Activated CD4-positive, alpha-beta T cell treated with anti-CD3 and anti-CD28 coated beads for 24 hours (primary cell): ENCODE measurements around the gene PDE9A.

Experiments
- DNase-seq, 2 donors: peaks; one replicate each; pipeline ENCODE4 v3.0.0-alpha.2; 2020; ENCODE audit warnings: low read depth in 2 of 2

Gene PDE9A

DNA sequence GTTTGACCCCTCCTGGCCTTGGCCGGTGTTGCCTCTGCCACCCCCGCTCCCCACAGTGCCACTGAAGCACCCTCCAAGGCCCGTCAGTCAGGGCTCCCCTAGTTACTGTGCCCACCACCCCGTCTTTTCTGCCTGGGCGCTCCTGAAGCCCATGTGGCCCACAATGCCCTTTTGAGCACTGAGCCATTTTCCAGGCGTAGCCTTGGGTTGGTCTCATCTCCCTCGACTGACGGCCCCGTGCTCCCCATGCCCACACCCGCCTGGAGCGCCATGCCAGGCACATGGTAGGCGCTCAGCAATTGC lies 118.0 kb downstream of the PDE9A start:
- DNase-seq: no peak

DNA sequence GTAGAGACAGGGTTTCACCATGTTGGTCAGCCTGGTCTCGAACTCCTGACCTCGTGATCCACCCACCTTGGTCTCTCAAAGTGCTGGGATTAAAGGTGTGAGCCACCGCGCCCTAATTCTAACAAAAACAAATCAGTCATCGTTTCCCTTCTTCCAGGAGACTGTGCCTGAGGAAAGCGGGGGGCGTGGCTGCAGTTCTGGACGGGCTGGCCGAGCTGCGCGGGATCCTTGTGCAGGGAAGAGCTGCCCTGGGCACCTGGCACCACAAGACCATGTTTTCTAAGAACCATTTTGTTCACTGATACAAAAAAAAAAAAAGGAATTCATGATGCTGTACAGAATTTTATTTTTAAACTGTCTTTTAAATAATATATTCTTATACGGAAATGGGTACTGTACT lies 121.7 kb downstream of the PDE9A start:
- DNase-seq: no peak

DNA sequence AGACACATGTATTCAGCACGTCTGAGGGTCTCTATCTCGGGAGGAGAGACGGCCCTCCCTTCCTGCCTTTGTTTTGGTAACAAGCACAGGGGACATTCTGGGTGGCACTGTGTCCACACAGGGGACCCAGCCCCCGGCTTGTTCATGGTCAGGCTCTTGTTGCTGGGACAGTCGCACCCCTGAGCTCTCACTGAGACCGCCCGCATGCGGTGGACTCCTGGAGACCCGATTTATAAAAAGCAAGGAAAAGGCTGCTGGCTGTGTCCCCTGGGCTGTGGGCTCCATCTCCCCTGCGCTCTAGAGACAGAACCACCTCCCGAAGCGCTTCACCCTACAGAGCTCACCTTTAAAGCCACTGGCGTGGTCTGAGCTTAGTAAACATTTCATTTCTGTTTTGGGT lies 122.5 kb downstream of the PDE9A start:
- no peak for DNase-seq

DNA sequence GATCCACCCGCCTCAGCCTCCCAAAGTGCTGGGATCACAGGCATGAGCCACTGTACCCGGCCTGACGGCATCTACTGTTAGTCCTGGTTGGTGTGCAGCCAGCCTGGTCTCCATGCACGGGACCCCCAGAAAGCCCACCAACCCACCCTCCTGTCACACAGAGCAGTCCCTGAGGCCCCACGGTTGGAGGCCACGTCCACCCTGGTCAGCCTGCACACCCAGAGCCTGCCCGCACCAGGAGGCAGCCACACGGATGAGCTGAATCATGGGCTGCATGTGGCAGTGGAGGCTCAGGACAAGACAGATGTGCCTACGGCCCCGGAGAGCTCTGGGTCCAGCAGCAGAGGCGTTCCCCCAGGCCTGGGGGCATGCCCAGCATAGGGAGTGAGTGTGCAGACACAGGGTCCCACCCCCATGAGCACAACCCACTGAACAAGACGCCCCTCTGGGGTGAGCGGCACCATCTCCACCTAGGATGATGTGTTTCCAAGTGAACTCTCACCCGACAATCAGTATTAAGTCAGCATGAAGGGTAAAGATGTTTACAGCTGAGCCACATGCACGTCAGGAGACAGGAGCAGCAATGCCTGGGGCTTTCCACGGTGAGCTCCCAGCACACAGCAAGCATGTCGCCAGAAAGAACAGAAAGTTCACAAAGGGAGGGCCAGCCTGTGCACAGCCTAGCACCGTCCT lies 123.8 kb downstream of the PDE9A start:
- DNase-seq: no peak

DNA sequence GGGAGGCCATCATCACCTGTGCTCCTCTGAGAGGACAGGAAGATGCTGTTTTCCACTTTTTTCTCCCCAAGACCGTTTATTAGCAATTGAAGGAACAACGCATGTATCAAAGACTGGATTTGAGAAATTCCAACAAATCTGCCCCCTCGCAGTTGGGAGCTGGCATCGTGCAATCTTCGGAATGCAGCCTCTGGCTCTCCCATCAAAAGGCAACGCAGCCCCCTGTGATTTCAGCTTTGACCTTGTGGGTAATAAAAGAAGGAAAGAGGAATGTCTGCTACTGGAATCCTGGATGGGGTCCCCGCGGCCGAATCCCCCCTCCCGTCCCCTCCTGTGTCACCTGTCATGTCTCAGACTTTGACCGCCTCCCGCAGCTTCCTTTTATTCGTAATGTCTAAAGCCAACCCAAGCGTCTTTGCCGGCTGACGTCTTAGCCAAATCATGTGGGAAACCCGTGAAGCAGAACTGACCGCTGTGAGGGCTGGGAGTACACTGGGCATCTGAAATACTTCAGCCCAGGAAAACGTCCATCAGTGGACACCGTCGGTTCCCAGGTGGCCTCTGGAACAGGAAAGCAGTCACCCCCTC lies 124.4 kb downstream of the PDE9A start:
- DNase-seq: no peak

DNA sequence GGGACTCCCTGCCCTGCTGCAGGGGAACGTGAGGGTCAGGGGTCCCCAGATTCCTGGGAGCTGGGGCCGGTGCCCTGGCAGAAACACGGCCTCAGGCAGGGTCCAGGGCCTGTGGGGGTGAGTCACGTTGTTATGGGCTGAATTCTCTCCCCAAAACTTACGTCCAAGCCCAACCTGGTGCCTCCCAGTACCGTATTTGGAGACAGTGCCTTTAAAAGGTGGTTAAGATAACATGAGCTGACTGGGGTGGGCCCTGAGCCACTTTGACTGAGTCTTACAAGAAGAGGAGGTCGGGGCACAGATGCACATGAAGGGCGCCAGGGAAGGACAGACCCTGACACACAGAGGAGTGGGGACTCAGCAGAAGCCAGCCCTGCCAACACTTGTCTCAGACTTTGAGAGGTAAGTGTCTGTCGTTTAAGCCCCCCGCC lies 126.0 kb downstream of the PDE9A start:
- no peak for DNase-seq

DNA sequence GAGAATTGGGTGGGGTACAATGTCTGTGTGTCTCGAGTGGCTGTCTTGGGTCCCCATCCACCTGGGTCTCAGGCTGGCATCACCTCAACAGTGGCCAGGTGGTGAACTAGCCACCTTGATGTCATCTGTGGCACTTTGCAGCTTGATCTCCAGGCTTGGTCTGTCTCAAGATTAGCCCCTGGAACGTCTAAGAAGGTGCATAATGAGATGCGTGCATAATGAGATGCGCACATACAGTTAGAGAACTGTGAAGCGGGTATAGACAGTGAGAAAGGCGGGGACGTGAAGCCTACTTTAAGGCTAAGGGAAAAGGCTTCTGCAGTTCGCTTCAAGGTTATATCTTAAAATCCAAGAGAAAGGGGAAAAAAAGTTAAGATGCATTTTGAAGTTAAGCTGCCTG lies 127.2 kb downstream of the PDE9A start:
- DNase-seq: no peak

DNA sequence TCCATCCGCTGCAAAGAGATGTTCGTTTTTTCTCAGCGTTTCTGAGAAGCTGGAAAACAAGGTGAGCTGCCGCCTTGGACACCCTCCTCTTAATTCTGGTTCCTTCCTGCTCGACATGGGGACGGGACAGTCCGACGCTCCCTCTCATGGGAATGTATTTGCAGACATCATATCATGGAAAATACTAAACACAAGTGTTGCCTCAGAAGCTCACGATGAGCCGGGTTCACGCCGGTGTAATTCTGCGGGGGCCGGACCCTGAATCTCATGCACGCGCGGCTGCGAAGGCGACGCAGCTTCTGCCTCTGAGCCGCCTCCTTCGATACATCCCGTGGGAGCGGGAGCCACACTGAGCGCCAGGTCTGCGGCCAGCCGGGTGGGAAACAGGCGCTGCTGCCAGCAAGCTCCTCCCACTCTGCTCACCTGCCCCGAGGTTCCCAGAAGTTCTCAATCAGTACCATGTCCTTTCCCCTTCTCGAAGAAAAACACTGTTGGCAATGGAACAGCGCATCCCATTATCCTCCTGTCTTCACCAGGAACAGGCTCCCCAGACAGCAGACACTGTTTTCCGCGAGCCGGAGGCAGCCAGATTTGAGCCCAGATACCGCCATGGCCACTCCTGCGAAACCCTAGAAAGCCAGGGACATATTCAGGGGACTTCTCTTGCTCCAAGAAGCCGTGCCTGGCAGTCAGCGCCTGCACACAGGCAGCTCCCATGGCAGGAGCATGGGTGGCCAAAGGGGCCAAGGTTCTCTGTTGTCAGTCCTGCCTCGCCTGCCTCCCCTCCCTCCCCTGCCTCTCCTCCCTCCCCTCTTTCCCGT lies 127.9 kb downstream of the PDE9A start:
- no peak for DNase-seq

DNA sequence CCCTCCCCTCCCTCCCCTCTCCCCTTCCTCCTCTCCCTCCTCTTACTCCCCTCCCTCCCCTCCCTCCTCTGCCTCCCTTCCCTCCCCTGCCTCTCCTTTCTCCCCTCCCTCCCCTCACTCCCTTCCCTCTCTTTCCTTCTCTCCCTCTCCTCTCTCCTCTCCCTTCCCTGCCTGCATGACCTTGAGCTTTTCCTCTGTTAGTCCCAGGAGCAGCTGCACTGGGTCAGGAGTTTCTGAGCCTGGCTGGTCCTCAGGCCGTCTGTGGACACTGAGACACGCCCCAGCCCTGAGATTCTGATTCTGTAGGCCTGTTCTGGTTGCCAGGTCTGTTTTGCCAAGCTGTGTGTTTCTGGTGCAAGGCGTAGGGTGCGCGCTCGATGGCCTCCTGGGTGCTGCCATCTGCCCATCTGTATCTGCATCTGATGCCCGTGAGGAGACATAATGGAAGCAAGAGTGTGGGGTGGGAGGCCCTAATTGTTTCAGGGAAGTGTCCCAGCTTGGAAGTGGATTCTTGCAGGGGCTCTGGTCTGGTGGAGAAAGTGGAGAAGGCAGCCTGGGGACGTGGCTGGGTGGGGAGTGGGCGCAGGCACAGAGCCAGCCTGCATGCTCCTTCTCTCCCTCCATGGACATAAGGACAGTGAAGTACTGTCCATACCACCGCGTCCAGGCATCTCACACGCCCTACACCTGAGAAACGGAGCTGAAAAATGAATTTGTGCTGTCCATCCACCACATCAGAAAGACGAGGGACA lies 128.7 kb downstream of the PDE9A start:
- DNase-seq: no peak

DNA sequence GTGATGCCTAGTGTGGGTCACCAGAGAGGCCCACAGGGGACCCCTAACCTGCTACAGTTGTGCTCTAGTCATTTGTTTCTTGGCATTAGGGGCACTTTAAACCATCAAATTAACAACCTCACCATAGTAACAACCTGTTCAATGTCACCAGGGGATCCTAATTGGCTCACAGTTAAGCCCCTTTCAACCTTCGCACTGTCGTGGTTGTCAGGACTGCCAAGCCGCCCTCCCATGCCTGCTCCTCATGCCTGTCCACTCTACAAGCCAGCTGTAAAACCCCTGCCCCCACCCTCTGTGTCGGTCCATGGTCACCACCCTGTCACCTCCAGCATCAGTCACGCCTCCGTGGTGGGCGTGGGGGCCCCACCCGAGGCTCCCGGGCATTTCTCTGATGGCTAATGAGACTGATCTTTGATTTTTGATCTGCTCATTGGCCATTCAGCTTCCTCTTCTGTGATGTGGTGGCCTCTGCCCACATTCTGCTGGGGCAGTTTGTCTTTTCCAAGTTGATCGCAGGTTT lies 129.4 kb downstream of the PDE9A start:
- DNase-seq: no peak

DNA sequence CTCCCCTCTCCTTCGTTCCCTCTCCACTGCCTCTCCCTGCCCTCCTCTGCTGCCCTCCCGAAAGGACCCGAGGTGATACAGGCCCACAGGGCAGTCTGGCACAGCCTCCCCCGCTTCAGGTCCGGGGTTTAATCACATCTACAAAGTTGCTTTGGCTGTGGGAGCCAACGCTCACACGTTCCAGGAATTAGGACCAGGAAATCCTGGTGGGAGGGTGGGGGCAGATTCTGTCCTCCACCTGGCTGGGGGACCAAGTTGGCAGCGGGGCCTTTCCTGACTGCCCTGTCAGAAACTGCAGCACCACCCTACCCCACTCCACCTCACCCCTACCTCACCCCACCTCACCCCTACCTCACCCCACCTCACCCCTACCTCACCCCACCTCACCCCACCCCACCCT lies 130.9 kb downstream of the PDE9A start:
- no peak for DNase-seq

DNA sequence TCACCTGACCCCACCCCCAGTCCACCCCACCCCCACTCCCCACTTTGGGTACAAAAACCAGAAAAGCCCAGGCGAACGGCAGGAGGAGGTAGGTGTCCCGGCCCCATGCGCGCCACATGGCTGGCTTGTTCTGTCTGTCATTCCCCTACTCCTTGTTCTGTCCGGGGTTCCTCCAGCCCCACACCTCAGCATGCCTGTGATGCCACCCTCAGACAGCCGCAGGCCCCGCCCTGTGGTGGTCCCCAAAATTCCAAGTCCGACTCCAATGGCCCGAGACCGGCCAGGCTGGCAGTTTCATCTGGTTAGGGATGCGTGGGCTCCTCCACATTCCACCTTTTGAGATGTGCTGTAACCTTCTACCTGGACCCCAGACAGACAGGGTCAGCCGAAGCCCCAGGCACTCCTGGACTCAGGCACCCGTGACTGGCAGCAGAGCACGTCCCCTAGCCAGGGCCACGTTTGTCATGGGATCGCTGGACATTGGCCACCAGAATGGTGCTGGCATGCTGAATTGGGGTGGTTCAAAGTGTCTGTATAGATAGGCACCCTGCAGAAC lies 131.6 kb downstream of the PDE9A start:
- DNase-seq: no peak

DNA sequence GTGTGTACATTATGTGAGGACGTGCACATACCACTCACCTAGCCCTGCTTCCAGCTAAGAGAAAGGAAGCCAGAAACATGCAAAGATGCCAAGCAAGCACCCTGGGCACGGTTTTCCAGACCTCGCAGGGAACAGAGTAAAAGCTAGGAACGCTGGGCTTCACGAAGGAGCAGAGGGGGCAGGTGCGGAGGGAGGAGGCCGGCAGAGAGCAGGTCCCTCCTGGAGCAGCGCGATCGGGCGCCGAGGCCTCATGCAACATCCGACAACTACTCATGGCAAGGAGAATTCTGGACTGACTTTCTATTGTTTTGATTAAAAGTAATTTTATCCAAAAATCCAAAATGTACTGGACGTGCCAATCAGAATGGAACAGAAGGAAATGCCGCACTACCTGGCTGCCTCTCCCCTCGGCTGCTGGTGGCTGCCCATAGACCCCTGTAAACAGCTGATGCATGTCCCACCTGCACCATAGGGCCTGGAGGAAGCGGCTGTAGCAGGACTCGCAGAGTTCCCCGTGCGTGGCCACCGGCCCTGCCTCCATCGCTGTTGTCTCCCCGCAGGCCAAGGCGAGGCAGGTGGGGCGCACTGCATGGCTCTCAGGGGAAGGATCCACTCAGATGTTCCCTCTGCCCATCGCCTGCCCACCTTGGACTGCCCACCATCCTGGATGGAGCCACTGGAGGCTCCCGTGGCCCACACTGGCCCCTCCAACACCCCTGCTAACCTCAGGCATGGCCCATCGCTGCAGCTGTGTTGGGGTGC lies 132.4 kb downstream of the PDE9A start:
- DNase-seq: no peak

DNA sequence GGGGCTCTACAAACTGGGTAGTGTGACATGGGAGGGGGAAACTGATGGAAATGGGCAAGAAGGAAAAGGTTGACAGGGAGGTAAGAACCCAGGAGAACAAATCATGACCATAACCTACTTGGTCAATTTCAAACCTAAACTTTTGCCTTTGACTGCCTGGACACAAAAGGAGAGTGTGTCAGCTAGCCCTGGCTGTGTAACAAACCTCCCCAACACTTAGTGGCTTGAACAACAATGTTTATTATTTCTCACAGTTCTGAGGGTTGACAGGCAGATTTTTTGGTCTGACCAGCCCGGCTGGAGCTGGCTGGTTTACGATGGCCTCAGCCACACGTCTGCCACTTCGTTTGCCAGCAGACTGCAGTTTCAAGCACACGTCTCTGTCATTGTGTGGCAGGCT lies 133.5 kb downstream of the PDE9A start:
- no peak for DNase-seq

DNA sequence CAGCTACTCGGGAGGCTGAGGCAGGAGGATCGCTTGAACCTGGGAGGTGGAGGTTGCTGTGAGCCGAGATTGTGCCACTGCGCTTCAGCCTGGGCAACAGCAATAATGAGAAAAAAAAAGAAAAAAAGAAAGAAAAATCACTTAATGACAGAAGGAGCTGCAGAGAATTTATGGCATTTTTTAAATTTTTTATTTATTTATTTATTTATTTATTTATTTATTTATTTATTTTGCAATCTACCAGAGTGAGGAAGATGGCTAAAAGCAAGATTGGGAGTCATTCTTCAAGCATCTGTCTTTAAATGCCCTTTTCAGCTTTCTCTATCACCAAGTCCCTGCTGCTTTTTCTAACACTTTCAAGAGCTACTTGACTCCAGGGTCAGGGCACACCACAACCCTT lies 134.2 kb downstream of the PDE9A start:
- DNase-seq: no peak

DNA sequence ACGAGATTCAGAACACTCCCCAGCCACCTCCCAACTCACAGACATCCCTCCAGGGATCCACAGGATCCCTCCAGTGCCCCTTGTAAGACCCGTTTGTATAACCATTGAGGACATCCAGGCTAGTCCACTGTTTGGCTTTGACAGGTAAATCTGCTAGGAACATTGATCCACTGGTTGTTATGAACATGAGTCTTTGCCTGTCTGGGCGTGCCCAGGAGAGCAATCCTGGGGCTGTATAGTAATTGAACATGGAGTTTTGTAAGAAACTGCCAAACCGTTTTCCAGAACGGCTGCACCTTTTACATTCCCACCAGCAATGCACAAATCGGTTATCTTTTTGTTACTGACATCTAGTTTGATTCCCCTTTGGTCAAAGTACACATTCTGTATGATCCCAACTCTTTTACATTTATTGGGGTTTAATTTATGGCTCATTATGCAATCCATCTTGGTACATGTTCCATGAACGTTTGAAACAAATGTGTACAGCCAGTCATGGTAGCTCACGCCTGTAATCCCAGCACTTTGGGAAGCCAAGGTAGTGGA lies 137.2 kb downstream of the PDE9A start:
- DNase-seq: no peak

DNA sequence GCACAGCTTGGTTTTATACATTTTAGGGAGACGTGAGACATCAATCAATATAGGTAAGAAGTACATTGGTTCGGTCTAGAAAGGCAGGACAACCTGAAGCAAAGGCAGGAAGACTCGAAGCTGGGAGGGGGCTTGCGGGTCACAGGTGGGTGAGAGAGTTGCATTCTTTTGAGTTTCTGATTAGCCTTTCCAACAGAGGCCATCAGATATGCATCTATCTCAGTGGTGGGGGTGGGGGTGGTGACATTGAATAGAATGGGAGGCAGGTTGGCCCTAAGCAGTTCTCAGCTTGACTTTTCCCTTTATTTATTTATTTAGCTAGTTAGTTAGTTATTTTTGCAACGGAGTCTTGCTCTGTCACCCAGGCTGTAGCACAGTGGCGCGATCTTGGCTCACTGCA lies 140.4 kb downstream of the PDE9A start:
- no peak for DNase-seq

DNA sequence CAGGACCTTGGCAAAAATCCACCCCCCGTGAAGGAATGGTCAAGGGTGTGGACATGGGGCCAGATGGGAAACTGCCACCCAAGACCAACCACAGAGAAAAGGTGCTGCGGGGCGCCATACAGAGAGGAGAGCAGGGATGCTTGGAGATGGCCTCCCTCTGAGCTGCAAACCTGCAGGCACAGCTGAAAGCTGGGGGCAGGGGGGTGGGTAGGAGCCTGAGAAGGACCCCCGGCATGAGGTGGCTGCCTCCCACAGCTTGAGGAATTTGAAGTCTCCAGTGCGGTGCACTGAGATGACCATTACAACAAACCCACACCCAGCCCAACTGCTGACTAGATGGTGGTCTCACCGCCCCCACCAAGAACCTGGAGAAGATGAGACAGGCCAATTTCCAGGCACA lies 141.1 kb downstream of the PDE9A start:
- no peak for DNase-seq

DNA sequence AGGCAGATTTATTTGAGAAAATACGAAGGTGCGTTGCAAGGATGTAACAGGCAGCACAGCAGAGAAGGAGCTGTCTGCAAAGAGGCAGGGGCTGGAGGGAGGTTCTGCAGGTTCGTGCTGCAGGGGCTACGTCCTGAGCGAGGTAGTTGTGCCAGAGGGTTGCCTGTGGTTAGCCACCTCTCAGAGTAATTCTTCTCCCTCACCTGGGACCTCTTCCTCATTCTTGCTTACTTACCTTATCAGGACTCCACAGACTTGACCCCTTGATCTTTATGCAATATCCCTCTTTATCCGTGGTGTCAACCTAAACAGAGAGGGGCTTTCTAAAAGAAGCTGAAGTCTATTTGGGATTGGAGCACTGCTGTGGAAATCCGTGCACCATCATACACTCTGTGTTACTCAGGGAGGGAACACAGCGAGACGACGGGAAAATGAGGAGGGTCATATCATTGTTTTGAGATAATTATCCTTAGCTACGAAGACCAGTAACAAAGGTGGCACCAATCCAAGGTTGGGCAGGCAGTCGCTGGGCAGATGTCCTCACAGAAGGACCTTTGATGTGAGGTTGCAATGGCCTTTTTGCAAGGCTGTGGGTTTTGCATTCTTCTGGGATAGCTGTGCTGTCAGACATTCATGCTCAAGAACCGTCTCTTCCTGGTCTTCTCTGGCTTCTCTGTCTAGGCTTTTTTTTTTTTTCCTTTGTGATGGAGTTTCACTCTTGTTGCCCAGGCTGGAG lies 143.1 kb downstream of the PDE9A start:
- DNase-seq: no peak

DNA sequence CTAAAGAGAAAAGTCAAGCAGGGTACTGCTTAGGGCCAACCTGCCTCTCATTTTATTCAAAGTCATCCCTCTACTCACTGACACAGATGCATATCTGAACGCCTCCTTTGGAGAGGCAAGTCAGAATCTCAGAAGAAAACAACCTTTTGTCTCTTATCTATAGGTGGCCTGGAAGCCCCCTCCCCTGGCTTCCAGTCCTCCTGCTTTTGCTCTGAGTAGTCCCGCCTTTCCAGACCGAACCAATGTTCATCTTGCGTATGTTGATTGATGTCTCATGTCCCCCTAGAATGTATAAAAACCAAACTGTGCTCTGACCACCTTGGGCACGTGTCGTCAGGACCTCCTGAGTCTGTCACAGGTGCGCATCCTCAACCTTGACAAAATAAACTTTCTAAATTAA lies 144.1 kb downstream of the PDE9A start:
- DNase-seq: no peak
